Liver (tissue), 9 donors: ENCODE measurements around the gene TMEM214. TPM values are rescaled to one million over a fixed set of nuclear protein-coding genes. Genes with fewer than 3 reads are reported as not detected.

ENCODE experiments used
- DNase-seq: peaks from one replicate; pipeline ENCODE4 v3.0.0-alpha.2; 2017; ENCODE audit warnings: low spot score
- H3K27ac ChIP-seq, 2 donors: one replicate each; pipeline ENCODE4 v1.7.0; 2013; ENCODE audit warnings: inconsistent platforms in 2 of 2, low read length in 2 of 2, control low read depth in 1 of 2, low read depth in 1 of 2, mild to moderate bottlenecking in 1 of 2
- H3K27me3 ChIP-seq, 4 donors: one replicate each; pipeline versions ENCODE4 v1.6.1 to v1.7.0; 2013; ENCODE audit warnings: low read length in 3 of 4, inconsistent platforms in 1 of 4, mild to moderate bottlenecking in 1 of 4, moderate library complexity in 1 of 4; ENCODE audit not compliant: control insufficient read depth in 4 of 4, insufficient read depth in 4 of 4
- H3K36me3 ChIP-seq, 4 donors: one replicate each; pipeline versions ENCODE4 v1.6.1 to v1.7.0; 2013; ENCODE audit warnings: low read length in 3 of 4, mild to moderate bottlenecking in 3 of 4, low read depth in 1 of 4, moderate library complexity in 1 of 4; ENCODE audit not compliant: control insufficient read depth in 4 of 4, insufficient read depth in 3 of 4
- H3K4me1 ChIP-seq, 4 donors: one replicate each; pipeline versions ENCODE4 v1.6.1 to v1.7.0; 2013; ENCODE audit warnings: low read length in 3 of 4, mild to moderate bottlenecking in 3 of 4, moderate library complexity in 1 of 4; ENCODE audit not compliant: control insufficient read depth in 4 of 4, insufficient read depth in 4 of 4
- H3K4me3 ChIP-seq, 3 donors: one replicate each; pipeline versions ENCODE4 v1.6.1 to v1.7.0; 2013; ENCODE audit warnings: low read length in 3 of 3, control low read depth in 1 of 3, low read depth in 1 of 3, mild to moderate bottlenecking in 1 of 3
- H3K9ac ChIP-seq, 2 donors: one replicate each; pipeline ENCODE4 v1.7.0; 2013; ENCODE audit warnings: low read length in 2 of 2, mild to moderate bottlenecking in 2 of 2, moderate library complexity in 2 of 2, control low read depth in 1 of 2, low read depth in 1 of 2
- H3K9me3 ChIP-seq, 4 donors: one replicate each; pipeline versions ENCODE4 v1.6.1 to v1.7.0; 2013; ENCODE audit warnings: low read length in 3 of 4; ENCODE audit not compliant: control insufficient read depth in 4 of 4
- EGR1 ChIP-seq, 2 donors: IDR thresholded peaks; 2 replicates each; pipeline ENCODE4 v1.6.1; 2016 to 2018; ENCODE audit warnings: antibody characterized with exemption in 2 of 2, low read depth in 2 of 2
- FOXA1 ChIP-seq: IDR thresholded peaks from 2 replicates; pipeline ENCODE4 v1.6.1; 2016; ENCODE audit warnings: antibody characterized with exemption
- FOXA2 ChIP-seq: IDR thresholded peaks from 2 replicates; pipeline ENCODE4 v1.6.1; 2016; ENCODE audit warnings: antibody characterized with exemption
- HNF4A ChIP-seq, 2 donors: conservative IDR thresholded peaks; 2 replicates each; pipeline ENCODE4 v1.6.1; 2016; ENCODE audit warnings: antibody characterized with exemption in 2 of 2, mild to moderate bottlenecking in 2 of 2
- NR2F2 ChIP-seq: IDR thresholded peaks from 2 replicates; pipeline ENCODE4 v1.6.1; 2016; ENCODE audit warnings: antibody characterized with exemption
- RAD21 ChIP-seq, 2 donors: IDR thresholded peaks; 2 replicates each; pipeline ENCODE4 v1.6.1; 2016; ENCODE audit warnings: antibody characterized with exemption in 2 of 2, mild to moderate bottlenecking in 2 of 2
- RXRA ChIP-seq, 2 donors: IDR thresholded peaks; 2 replicates each; pipeline ENCODE4 v1.6.1; 2017 to 2018; ENCODE audit warnings: antibody characterized with exemption in 2 of 2, mild to moderate bottlenecking in 1 of 2
- SP1 ChIP-seq: IDR thresholded peaks from 2 replicates; pipeline ENCODE4 v1.6.1; 2018; ENCODE audit warnings: antibody characterized with exemption, mild to moderate bottlenecking
- WGBS: extraction: QIAGEN DNeasy Blood & Tissue Kit; methylation state at CpG from one replicate; pipeline ENCODE4 v1.1.7; 2013; 5-methylcytosine and 5-hydroxymethylcytosine counted together
- polyA plus RNA-seq, 2 donors: library from polyadenylated mRNA; stranded (reverse) in 1 of 2; unstranded in 1 of 2; fragments of 200-250 nt in 1 of 2; fragments of >200 nt in 1 of 2; fragmentation: Nextera tagmentation in 1 of 2; extraction: Ambion mirVana in 1 of 2; gene quantifications; one replicate each; pipeline versions ENCODE4 v1.2.1 to v1.2.3, GENCODE V29; 2013 to 2015
- total RNA-seq, 2 donors: library from RNA; depleted of rRNA; stranded (reverse); fragments of >200 nt; gene quantifications; one replicate each; pipeline ENCODE4 v1.2.3, GENCODE V29; 2014
- TF ChIP-seq, protein P1 (sequence below): IDR thresholded peaks from 2 replicates; pipeline ENCODE4 v1.6.1; 2016; ENCODE audit warnings: antibody characterized with exemption
- TF ChIP-seq, protein P2 (sequence below): IDR thresholded peaks from 2 replicates; pipeline ENCODE4 v1.6.1; 2016; ENCODE audit warnings: antibody characterized with exemption
- TF ChIP-seq, protein P3 (sequence below): IDR thresholded peaks from 2 replicates; pipeline ENCODE4 v1.6.1; 2016; ENCODE audit warnings: antibody characterized with exemption, mild to moderate bottlenecking
- TF ChIP-seq, protein P4 (sequence below): IDR thresholded peaks from 2 replicates; pipeline ENCODE4 v1.6.1; 2016; ENCODE audit warnings: antibody characterized with exemption
- TF ChIP-seq, protein P5 (sequence below): fragments of 150-350 bp; IDR thresholded peaks from 2 replicates; pipeline ENCODE4 v1.5.1; 2017; ENCODE audit warnings: improper control_type of control experiment, low read depth, low read length; ENCODE audit not compliant: missing input control
- donor health status: healthy.
- donor health status: healthy.
- donor health status: healthy.
- donor health status: healthy.
- donor health status: healthy.

The TMEM214 gene
- total and polyA plus RNA-seq, 4 donors: 17.1 to 53.4 (median 38.4) TPM

DNA sequence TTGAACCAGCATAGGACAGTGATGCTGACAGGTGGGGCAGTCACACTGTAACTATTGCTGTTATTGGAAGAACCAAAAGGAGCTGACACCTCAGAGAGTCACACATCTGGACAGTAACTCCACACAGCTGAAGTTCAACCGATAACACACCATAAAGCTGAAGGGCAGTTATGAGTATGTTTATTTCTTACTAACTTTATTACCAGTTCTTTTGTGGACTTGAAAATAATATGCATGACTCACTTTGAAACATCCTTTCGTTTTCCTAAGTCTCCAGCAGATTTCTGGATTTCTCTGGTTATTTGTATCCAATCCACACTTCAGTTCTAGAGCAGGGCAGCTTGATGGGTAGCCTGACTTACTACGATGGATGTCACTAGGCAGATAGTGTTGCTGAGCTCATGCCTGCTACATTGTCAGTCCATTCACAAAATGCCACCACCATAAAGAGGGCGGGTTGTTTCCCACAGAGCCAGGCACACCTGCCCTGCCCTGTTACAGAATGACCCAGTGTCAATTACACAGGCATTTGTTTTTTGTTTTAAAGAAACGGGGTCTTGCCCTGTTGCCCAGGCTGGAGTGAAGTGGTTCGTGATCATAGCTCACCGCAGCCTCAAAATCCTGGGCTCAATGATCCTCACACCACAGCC, 10.3 kb downstream of the TMEM214 start:
- DNase-seq: no peak

More for the DNA sequence above, 10.3 kb downstream of the TMEM214 start:
- H3K9ac ChIP-seq: no peak overlapping the region
- no peaks in the 10 kb centered on the region for H3K27me3 ChIP-seq
- peaks cover 0 to 11% (median 3%) of the 10 kb centered on the region in 4 donors for H3K4me1 ChIP-seq
- 87% methylated on average over 7 of the region's 7 CpGs for WGBS
- TF ChIP-seq EGR1 (IDR thresholded peaks at IDR 0.05; ENCODE audit: low read depth in 2 of 2) (no peak), HNF4A (conservative IDR thresholded peaks at IDR 0.05) (no peak), SP1 (no peak), FOXA1 (no peak), NR2F2 (no peak), RXRA (IDR thresholded peaks at IDR 0.05) (no peak), FOXA2 (no peak), RAD21 (IDR thresholded peaks at IDR 0.05) (no peak)
- TF ChIP-seq, protein P1, sequence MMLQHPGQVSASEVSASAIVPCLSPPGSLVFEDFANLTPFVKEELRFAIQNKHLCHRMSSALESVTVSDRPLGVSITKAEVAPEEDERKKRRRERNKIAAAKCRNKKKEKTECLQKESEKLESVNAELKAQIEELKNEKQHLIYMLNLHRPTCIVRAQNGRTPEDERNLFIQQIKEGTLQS: no peak
- TF ChIP-seq, protein P2, sequence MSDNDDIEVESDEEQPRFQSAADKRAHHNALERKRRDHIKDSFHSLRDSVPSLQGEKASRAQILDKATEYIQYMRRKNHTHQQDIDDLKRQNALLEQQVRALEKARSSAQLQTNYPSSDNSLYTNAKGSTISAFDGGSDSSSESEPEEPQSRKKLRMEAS: no peak
- TF ChIP-seq, protein P3, sequence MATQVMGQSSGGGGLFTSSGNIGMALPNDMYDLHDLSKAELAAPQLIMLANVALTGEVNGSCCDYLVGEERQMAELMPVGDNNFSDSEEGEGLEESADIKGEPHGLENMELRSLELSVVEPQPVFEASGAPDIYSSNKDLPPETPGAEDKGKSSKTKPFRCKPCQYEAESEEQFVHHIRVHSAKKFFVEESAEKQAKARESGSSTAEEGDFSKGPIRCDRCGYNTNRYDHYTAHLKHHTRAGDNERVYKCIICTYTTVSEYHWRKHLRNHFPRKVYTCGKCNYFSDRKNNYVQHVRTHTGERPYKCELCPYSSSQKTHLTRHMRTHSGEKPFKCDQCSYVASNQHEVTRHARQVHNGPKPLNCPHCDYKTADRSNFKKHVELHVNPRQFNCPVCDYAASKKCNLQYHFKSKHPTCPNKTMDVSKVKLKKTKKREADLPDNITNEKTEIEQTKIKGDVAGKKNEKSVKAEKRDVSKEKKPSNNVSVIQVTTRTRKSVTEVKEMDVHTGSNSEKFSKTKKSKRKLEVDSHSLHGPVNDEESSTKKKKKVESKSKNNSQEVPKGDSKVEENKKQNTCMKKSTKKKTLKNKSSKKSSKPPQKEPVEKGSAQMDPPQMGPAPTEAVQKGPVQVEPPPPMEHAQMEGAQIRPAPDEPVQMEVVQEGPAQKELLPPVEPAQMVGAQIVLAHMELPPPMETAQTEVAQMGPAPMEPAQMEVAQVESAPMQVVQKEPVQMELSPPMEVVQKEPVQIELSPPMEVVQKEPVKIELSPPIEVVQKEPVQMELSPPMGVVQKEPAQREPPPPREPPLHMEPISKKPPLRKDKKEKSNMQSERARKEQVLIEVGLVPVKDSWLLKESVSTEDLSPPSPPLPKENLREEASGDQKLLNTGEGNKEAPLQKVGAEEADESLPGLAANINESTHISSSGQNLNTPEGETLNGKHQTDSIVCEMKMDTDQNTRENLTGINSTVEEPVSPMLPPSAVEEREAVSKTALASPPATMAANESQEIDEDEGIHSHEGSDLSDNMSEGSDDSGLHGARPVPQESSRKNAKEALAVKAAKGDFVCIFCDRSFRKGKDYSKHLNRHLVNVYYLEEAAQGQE: no peak
- TF ChIP-seq, protein P4, sequence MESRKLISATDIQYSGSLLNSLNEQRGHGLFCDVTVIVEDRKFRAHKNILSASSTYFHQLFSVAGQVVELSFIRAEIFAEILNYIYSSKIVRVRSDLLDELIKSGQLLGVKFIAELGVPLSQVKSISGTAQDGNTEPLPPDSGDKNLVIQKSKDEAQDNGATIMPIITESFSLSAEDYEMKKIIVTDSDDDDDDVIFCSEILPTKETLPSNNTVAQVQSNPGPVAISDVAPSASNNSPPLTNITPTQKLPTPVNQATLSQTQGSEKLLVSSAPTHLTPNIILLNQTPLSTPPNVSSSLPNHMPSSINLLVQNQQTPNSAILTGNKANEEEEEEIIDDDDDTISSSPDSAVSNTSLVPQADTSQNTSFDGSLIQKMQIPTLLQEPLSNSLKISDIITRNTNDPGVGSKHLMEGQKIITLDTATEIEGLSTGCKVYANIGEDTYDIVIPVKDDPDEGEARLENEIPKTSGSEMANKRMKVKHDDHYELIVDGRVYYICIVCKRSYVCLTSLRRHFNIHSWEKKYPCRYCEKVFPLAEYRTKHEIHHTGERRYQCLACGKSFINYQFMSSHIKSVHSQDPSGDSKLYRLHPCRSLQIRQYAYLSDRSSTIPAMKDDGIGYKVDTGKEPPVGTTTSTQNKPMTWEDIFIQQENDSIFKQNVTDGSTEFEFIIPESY: no peak
- TF ChIP-seq, protein P5, sequence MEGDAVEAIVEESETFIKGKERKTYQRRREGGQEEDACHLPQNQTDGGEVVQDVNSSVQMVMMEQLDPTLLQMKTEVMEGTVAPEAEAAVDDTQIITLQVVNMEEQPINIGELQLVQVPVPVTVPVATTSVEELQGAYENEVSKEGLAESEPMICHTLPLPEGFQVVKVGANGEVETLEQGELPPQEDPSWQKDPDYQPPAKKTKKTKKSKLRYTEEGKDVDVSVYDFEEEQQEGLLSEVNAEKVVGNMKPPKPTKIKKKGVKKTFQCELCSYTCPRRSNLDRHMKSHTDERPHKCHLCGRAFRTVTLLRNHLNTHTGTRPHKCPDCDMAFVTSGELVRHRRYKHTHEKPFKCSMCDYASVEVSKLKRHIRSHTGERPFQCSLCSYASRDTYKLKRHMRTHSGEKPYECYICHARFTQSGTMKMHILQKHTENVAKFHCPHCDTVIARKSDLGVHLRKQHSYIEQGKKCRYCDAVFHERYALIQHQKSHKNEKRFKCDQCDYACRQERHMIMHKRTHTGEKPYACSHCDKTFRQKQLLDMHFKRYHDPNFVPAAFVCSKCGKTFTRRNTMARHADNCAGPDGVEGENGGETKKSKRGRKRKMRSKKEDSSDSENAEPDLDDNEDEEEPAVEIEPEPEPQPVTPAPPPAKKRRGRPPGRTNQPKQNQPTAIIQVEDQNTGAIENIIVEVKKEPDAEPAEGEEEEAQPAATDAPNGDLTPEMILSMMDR: no peak
- H3K27ac ChIP-seq: no peak overlapping the region
- H3K36me3 ChIP-seq: peaks cover 15 to 43% (median 30%) of the 10 kb centered on the region in 4 donors
- no peaks in the 10 kb centered on the region for H3K9me3 ChIP-seq
- no peak overlapping the region for H3K4me3 ChIP-seq
